ENCODE data around the gene COL4A5. TPM values are rescaled to one million over a fixed set of nuclear protein-coding genes. Genes with fewer than 3 reads are reported as not detected.
A peak's percentile ranks its signal among the peaks of the same experiment; 100 is the strongest.
"Not testable (repeated sequence)": the region's sequence is repeated elsewhere in the genome, so short reads cannot be mapped to it uniquely, and the experiment has no call there.

COL4A5 gene
- polyA plus RNA-seq, result not detected

- Mint-ChIP-seq H3K27ac (peak within 1 kb of the TSS in 1 of 3 donors; percentile 38), H3K4me1 (peaks cover 0 to 7% (median 7%) of the 10 kb centered on the region in 3 donors), H3K27me3 (peaks cover 23% of the 10 kb centered on the region), H3K36me3 (no peaks in the 10 kb centered on the region), H3K4me3 (peak within 1 kb of the TSS in 3 of 4 donors; percentile 67 to 93 (median 74)), H3K9me3 (no peaks in the 10 kb centered on the region)
Measured at GRCh38 chrX:108439426-108439942, at the start of gene COL4A5. COL4A5 (plus strand) TSS chrX:108439838; CDS start chrX:108440126, 288 bp downstream.

DNA sequence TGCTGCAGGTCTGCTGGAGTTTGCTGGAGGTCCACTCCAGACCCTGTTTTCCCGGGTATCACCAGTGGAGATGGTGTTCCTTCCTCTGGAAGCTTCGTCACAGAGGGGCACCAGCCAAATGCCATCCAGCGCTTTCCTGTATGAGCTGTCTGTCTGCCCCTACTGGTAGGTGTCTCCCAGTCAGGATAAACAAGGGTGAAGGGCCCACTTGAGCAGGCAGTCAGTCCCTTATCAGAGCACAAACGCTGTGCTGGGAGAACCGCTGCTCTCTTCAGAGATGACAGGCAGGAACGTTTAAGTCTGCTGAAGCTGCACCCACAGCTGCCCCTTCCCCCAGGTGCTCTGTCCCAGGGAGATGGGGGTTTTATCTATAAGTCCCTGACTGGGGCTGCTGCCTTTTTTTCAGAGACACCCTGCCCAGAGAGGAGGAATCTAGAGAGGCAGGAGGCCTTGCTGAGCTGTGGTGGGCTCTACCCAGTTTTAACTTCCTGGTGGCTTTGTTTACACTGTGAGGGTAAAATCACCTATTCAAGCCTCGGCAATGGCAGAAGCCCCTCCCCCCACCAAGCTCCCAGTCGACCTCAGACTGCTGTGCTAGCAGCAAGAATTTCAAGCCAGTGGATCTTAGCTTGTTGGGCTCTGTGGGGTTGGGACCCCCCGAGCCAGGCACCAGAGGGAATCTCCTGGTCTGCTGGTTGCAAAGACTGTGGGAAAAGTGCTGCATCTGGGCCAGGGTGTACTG is 48.5 kb upstream of the COL4A5 start:
- H3K4me3 Mint-ChIP-seq, H3K4me1 Mint-ChIP-seq, H3K27ac Mint-ChIP-seq, H3K9me3 Mint-ChIP-seq, H3K27me3 Mint-ChIP-seq, H3K36me3 Mint-ChIP-seq: not testable (repeated sequence)

GRCh38 chrX:108396188-108396891 is 43.3 kb upstream of the COL4A5 start:
- Mint-ChIP-seq H3K4me1 (no peaks in the 10 kb centered on the region), H3K9me3 (peaks cover 0 to 2% (median 0%) of the 10 kb centered on the region in 3 donors), H3K27ac (no peak overlapping the region), H3K27me3 (no peaks in the 10 kb centered on the region), H3K4me3 (no peak overlapping the region), H3K36me3 (no peaks in the 10 kb centered on the region)

DNA sequence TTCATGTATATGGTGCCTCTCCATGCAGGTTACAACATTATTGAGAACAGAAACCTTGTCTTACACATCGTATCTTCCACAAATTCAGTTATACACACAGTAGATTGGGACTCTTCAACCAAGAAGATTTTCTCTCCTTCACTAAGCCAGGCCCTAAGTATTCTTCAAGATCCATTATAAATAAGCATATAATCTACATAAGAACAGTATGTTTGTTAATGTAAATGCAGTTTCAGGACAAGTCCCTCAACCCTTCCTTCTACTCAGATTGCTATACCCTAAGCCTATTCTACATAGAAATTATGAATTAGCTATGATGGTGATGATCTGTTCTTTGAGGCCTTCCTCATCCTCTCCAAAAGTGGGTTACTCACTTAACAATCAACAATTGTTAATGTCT is 42.7 kb upstream of the COL4A5 start:
- H3K27ac Mint-ChIP-seq, result no peak overlapping the region
- H3K4me1 Mint-ChIP-seq, result no peaks in the 10 kb centered on the region
- H3K36me3 Mint-ChIP-seq, result no peaks in the 10 kb centered on the region
- H3K9me3 Mint-ChIP-seq, result peaks cover 0 to 2% (median 0%) of the 10 kb centered on the region in 3 donors
- no peaks in the 10 kb centered on the region for H3K27me3 Mint-ChIP-seq
- H3K4me3 Mint-ChIP-seq, result no peak overlapping the region

DNA sequence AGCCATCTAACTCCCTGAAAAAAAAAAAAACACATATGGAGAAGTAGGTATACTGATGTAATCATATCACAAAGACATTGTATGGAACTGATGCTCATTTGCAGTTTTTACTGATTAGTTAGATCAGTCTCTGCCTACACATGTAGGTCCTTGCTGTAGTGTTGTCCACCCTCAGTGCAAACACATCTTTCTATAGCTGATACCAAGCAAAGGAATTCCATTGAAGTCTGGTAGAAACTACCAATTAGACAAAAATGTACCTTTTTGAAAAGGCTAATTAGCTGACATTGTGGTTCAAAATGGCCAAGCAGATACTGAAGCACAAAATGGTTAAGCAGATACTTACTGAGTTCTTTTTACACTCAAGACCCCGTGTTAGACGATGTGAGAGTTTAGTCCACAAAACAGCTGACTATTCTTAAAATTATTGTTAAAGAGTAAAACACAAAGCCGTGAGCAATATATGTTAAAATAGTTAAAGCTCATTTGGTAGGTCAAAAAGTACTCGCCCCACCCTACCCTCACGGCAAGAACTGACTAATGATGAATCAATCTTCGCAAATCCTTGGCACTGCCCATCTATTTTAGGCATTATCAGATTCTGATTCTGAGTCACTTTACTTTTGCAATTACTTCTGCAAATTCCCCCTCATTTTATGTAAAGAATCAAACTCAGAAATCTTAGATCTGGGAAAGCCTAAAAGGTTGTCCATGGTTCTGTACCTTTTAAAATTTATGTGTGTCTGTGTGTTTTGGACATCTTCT is 41.8 kb upstream of the COL4A5 start:
- no peak overlapping the region for H3K27ac Mint-ChIP-seq
- H3K4me1 Mint-ChIP-seq, result no peaks in the 10 kb centered on the region
- H3K9me3 Mint-ChIP-seq, result no peaks in the 10 kb centered on the region
- H3K4me3 Mint-ChIP-seq, result no peak overlapping the region
- H3K36me3 Mint-ChIP-seq, result no peaks in the 10 kb centered on the region
- no peaks in the 10 kb centered on the region for H3K27me3 Mint-ChIP-seq

DNA sequence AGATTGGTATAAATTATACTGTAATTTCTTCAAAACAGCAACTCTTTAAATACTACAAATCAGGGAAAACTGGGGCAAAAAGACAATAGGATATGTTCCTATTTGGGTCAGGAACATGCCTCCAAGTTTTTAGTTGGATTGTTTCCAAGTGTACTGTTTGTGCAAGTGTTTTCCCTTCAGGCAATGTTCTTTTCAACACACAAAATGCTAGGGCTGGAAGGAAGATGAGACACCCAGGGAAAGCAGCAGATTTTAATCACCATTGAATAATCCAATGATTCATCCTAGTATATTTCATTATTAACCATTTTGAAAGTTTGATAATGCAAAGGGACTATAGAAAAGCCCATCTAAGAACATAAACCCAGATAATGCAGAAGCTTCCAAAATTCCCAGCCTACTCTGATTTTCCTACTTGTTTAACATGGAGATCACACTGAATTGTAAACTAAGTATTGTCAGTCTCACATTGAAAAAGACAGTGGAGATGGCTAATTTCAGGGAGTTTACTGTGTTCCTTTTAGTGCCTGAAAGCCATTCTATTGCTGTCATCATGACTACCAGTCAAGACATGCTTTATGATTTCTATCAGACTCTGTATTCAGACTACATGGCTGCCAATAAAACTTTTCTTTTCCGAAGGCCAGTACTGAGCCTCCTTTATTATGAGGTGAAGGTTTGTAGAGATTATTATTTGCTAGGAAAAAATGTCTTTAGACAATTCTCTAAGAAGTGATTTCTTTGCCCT is 40.0 kb upstream of the COL4A5 start:
- peaks cover 0 to 2% (median 0%) of the 10 kb centered on the region in 3 donors for H3K9me3 Mint-ChIP-seq
- no peaks in the 10 kb centered on the region for H3K4me1 Mint-ChIP-seq
- H3K4me3 Mint-ChIP-seq, result no peak overlapping the region
- H3K36me3 Mint-ChIP-seq, result no peaks in the 10 kb centered on the region
- H3K27ac Mint-ChIP-seq, result no peak overlapping the region
- no peaks in the 10 kb centered on the region for H3K27me3 Mint-ChIP-seq

DNA sequence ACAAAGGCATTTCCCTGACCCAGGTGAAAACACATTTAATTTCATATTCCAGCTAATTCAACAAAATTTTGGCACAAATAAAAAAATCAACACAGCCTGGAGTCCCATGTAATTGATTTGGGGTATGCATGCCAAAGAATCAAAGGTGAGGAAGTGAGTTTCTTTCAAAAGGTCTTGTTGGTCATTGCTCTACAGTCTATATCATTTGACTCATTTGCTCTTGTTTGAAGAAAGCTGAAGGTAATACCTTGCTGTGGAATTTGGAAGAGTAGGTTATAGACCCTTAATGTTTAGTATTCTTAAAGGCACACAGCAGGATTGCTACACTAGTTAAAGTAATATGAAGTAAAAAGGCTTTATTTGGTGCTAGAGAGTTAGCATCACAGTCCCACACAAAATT is 26.9 kb upstream of the COL4A5 start:
- peaks cover 0 to 1% (median 0%) of the 10 kb centered on the region in 3 donors for H3K9me3 Mint-ChIP-seq
- H3K27ac Mint-ChIP-seq, result no peak overlapping the region
- no peaks in the 10 kb centered on the region for H3K36me3 Mint-ChIP-seq
- H3K4me3 Mint-ChIP-seq, result no peak overlapping the region
- no peaks in the 10 kb centered on the region for H3K4me1 Mint-ChIP-seq
- peaks cover 1% of the 10 kb centered on the region for H3K27me3 Mint-ChIP-seq

DNA sequence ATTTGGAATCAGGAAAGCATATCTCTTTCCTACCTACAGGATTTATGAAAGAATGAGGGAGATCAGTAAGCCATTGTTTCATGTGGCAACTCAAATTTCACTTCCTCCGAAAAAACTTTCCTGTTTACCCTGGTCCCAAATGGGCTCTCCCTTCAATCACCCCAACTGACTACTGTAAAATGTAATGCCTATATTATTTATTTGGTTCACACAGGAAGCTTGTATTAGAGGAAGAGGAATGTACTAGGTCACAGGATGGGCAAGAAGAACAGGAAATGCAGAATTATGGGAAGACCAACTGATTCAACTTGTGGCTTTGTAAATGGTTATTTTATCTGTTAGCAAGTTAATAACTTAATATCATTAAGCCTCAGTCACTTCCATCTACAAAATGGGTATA is 24.5 kb upstream of the COL4A5 start:
- no peaks in the 10 kb centered on the region for H3K36me3 Mint-ChIP-seq
- H3K27ac Mint-ChIP-seq, result no peak overlapping the region
- peaks cover 1% of the 10 kb centered on the region for H3K27me3 Mint-ChIP-seq
- H3K4me1 Mint-ChIP-seq, result no peaks in the 10 kb centered on the region
- peaks cover 0 to 1% (median 0%) of the 10 kb centered on the region in 3 donors for H3K9me3 Mint-ChIP-seq
- no peak overlapping the region for H3K4me3 Mint-ChIP-seq

- Mint-ChIP-seq H3K27me3 (peaks cover 1% of the 10 kb centered on the region), H3K27ac (no peak overlapping the region), H3K4me3 (no peak overlapping the region), H3K36me3 (no peaks in the 10 kb centered on the region), H3K4me1 (no peaks in the 10 kb centered on the region), H3K9me3 (peaks cover 0 to 1% (median 0%) of the 10 kb centered on the region in 3 donors)
Measured at GRCh38 chrX:108415891-108416290, 23.7 kb upstream of the COL4A5 start.

DNA sequence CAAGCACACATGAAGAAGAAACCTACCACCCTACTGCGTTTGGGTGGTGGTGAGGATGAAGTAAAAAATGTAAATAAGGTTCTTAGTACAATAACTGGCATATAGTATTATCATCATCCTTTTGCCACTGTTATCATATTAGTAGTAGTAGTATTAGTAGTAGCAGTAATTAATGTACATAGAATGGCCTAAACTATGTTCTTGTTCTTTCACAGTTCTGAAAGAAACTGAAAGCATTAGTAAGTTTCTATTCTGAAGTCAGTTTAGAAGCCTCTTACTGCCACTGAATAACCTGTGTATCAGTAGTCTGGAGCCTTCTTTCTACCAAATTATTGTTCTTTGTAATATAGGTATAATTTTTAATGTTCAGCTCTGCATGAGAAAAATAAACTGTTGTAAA is 22.4 kb upstream of the COL4A5 start:
- H3K9me3 Mint-ChIP-seq, result peaks cover 0 to 1% (median 0%) of the 10 kb centered on the region in 3 donors
- H3K4me3 Mint-ChIP-seq, result no peak overlapping the region
- H3K36me3 Mint-ChIP-seq, result no peaks in the 10 kb centered on the region
- H3K4me1 Mint-ChIP-seq, result no peaks in the 10 kb centered on the region
- peaks cover 1% of the 10 kb centered on the region for H3K27me3 Mint-ChIP-seq
- H3K27ac Mint-ChIP-seq, result no peak overlapping the region

- Mint-ChIP-seq H3K36me3 (no peaks in the 10 kb centered on the region), H3K9me3 (peaks cover 0 to 1% (median 0%) of the 10 kb centered on the region in 3 donors), H3K27ac (no peak overlapping the region), H3K27me3 (peaks cover 1% of the 10 kb centered on the region), H3K4me3 (no peak overlapping the region), H3K4me1 (no peaks in the 10 kb centered on the region)
Measured at GRCh38 chrX:108419401-108419800, 20.2 kb upstream of the COL4A5 start.

DNA sequence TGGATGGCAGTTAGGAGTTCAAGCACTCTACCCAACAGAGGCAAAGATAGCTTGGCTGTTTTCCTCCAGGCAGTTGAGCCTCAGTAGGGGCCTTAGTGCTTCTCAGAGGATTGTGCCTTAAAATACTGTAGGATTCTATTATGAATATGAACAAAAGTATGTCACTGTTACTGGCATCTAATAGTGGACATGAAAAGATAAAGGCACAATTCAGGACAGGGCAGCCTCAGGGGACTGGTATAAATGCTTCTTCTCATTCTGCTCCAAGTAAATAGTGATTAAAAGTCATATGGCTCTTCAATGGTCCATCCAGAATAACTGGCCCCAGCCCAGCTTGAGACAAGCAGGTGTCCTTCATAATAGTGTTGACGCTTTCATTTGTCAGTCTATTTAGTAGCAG is 19.2 kb upstream of the COL4A5 start:
- H3K27ac Mint-ChIP-seq, result no peak overlapping the region
- H3K27me3 Mint-ChIP-seq, result no peaks in the 10 kb centered on the region
- no peak overlapping the region for H3K4me3 Mint-ChIP-seq
- H3K4me1 Mint-ChIP-seq, result no peaks in the 10 kb centered on the region
- H3K36me3 Mint-ChIP-seq, result no peaks in the 10 kb centered on the region
- H3K9me3 Mint-ChIP-seq, result no peaks in the 10 kb centered on the region

- no peak overlapping the region for H3K27ac Mint-ChIP-seq
- H3K27me3 Mint-ChIP-seq, result no peaks in the 10 kb centered on the region
- no peaks in the 10 kb centered on the region for H3K9me3 Mint-ChIP-seq
- H3K36me3 Mint-ChIP-seq, result no peaks in the 10 kb centered on the region
- no peak overlapping the region for H3K4me3 Mint-ChIP-seq
- H3K4me1 Mint-ChIP-seq, result peaks cover 0 to 1% (median 0%) of the 10 kb centered on the region in 3 donors
Measured at GRCh38 chrX:108426262-108426661, 13.4 kb upstream of the COL4A5 start.

DNA sequence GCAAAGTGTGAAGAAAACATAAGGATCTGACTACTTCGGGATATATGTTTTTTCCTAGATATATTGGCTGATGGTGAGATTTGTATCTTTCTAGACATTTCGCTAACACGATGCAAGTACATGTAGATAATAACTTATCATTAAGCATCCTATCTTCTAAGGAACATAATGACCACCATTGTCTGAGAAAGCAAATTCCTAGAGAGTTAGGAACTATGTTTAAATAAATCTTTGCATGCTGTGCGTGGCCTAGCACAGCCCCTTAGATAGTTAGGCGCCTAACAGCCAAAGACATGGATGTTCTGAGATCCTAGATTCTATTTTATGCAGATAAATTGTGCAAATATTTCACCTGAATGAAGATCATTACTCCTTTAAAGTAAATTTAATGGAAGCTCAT is 4.4 kb upstream of the COL4A5 start:
- peaks cover 18% of the 10 kb centered on the region for H3K27me3 Mint-ChIP-seq
- H3K27ac Mint-ChIP-seq, result no peak overlapping the region
- no peaks in the 10 kb centered on the region for H3K36me3 Mint-ChIP-seq
- peaks cover 0 to 5% (median 3%) of the 10 kb centered on the region in 3 donors for H3K4me1 Mint-ChIP-seq
- H3K4me3 Mint-ChIP-seq, result no peak overlapping the region
- no peaks in the 10 kb centered on the region for H3K9me3 Mint-ChIP-seq

Measured in IgD-negative memory B cell (primary cell).